ENCODE data around the gene PA2G4.

DNA sequence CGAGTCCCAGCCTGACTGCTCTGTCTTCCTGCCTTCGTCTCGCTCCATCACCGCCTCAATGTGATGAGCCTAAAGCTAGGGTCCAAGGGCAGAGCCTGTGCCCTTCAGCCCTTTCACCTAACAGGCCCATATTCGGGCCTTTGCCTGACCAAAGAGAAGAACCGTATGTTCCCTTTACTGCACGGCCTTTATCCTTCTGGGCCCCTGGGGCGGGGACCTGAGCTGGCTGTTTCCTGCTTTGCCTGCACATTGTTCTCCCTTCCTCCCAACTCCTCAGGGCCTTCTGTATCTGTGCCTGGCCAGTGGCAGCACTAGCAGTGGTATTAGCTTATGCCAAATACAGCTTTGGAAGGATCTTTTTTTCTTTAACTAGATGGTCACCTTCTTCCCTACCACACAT is 39.5 kb downstream of the PA2G4 start:
- TF ChIP-seq, protein P1, sequence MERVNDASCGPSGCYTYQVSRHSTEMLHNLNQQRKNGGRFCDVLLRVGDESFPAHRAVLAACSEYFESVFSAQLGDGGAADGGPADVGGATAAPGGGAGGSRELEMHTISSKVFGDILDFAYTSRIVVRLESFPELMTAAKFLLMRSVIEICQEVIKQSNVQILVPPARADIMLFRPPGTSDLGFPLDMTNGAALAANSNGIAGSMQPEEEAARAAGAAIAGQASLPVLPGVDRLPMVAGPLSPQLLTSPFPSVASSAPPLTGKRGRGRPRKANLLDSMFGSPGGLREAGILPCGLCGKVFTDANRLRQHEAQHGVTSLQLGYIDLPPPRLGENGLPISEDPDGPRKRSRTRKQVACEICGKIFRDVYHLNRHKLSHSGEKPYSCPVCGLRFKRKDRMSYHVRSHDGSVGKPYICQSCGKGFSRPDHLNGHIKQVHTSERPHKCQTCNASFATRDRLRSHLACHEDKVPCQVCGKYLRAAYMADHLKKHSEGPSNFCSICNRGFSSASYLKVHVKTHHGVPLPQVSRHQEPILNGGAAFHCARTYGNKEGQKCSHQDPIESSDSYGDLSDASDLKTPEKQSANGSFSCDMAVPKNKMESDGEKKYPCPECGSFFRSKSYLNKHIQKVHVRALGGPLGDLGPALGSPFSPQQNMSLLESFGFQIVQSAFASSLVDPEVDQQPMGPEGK (CRISPR knock-in tag; IDR thresholded peaks at IDR 0.05; ENCODE audit: borderline replicate concordance): no peak
- TF ChIP-seq RARB (CRISPR knock-in tag; IDR thresholded peaks at IDR 0.05): no peak
- TF ChIP-seq, protein P2, sequence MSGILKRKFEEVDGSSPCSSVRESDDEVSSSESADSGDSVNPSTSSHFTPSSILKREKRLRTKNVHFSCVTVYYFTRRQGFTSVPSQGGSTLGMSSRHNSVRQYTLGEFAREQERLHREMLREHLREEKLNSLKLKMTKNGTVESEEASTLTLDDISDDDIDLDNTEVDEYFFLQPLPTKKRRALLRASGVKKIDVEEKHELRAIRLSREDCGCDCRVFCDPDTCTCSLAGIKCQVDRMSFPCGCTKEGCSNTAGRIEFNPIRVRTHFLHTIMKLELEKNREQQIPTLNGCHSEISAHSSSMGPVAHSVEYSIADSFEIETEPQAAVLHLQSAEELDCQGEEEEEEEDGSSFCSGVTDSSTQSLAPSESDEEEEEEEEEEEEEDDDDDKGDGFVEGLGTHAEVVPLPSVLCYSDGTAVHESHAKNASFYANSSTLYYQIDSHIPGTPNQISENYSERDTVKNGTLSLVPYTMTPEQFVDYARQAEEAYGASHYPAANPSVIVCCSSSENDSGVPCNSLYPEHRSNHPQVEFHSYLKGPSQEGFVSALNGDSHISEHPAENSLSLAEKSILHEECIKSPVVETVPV (CRISPR knock-in tag; IDR thresholded peaks at IDR 0.05): no peak
- no peak for TF ChIP-seq SNAI2 (CRISPR knock-in tag; IDR thresholded peaks at IDR 0.05)
- no peak for TF ChIP-seq ESRRG (CRISPR knock-in tag; IDR thresholded peaks at IDR 0.05)
- TF ChIP-seq, protein P3, sequence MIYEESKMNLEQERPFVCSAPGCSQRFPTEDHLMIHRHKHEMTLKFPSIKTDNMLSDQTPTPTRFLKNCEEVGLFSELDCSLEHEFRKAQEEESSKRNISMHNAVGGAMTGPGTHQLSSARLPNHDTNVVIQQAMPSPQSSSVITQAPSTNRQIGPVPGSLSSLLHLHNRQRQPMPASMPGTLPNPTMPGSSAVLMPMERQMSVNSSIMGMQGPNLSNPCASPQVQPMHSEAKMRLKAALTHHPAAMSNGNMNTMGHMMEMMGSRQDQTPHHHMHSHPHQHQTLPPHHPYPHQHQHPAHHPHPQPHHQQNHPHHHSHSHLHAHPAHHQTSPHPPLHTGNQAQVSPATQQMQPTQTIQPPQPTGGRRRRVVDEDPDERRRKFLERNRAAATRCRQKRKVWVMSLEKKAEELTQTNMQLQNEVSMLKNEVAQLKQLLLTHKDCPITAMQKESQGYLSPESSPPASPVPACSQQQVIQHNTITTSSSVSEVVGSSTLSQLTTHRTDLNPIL (CRISPR knock-in tag; IDR thresholded peaks at IDR 0.05; ENCODE audit: low read depth): no peak
- TF ChIP-seq ARNTL (CRISPR knock-in tag; IDR thresholded peaks at IDR 0.05; ENCODE audit: borderline replicate concordance, low read depth): no peak
- TF ChIP-seq ZFP30 (CRISPR knock-in tag; IDR thresholded peaks at IDR 0.05): no peak
- TF ChIP-seq ISL1 (CRISPR knock-in tag; IDR thresholded peaks at IDR 0.05): no peak
- TF ChIP-seq, protein P4, sequence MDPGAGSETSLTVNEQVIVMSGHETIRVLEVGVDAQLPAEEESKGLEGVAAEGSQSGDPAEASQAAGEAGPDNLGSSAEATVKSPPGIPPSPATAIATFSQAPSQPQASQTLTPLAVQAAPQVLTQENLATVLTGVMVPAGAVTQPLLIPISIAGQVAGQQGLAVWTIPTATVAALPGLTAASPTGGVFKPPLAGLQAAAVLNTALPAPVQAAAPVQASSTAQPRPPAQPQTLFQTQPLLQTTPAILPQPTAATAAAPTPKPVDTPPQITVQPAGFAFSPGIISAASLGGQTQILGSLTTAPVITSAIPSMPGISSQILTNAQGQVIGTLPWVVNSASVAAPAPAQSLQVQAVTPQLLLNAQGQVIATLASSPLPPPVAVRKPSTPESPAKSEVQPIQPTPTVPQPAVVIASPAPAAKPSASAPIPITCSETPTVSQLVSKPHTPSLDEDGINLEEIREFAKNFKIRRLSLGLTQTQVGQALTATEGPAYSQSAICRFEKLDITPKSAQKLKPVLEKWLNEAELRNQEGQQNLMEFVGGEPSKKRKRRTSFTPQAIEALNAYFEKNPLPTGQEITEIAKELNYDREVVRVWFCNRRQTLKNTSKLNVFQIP (CRISPR knock-in tag; IDR thresholded peaks at IDR 0.05; ENCODE audit: borderline replicate concordance, low read depth): no peak
- no peak for TF ChIP-seq ZFP3 (CRISPR knock-in tag; IDR thresholded peaks at IDR 0.05)
